Natural killer cell treated with Interleukin-12 subunit alpha and Interleukin-12 subunit beta and Interleukin-15 and Interleukin-18, amount 100 ng/mL, for 72 hours (primary cell): Measurements from ENCODE around the gene PHF21B. TPM values are rescaled to one million over a fixed set of nuclear protein-coding genes. Genes with fewer than 3 reads are reported as not detected.

Experiments
- ATAC-seq, 2 donors: fragments of 150-1000 bp; cut with Tn5 transposase in 1 of 2; sonication (Bioruptor Pico), chemical (Tn5 transposase) in 1 of 2; 2 replicates each; pipeline ENCODE4 v1.10.0; 2021
- DNase-seq: peaks from one replicate; pipeline ENCODE4 v3.0.0; 2022; ENCODE audit warnings: low spot score
- H3K27ac Mint-ChIP-seq, 2 donors: 1 replicate in 1 of 2; 2 replicates in 1 of 2; pipeline ENCODE4 v1.8.0; 2022; ENCODE audit warnings: mixed read lengths in 2 of 2, mild to moderate bottlenecking in 1 of 2, moderate library complexity in 1 of 2
- H3K27me3 Mint-ChIP-seq, 2 donors: 1 replicate in 1 of 2; 2 replicates in 1 of 2; pipeline ENCODE4 v1.8.0; 2022; ENCODE audit warnings: mixed read lengths in 2 of 2
- H3K36me3 Mint-ChIP-seq: one replicate; pipeline ENCODE4 v1.8.0; 2022; ENCODE audit warnings: mixed read lengths
- H3K4me1 Mint-ChIP-seq, 2 donors: 1 replicate in 1 of 2; 2 replicates in 1 of 2; pipeline ENCODE4 v1.8.0; 2022; ENCODE audit warnings: low read depth in 2 of 2, mixed read lengths in 2 of 2, mild to moderate bottlenecking in 1 of 2
- H3K4me3 Mint-ChIP-seq: one replicate; pipeline ENCODE4 v1.8.0; 2022; ENCODE audit warnings: mixed read lengths
- H3K9me3 Mint-ChIP-seq: 2 replicates; pipeline ENCODE4 v1.8.0; 2022; ENCODE audit warnings: mixed read lengths
- total RNA-seq, 2 donors: library from RNA; stranded (reverse); gene quantifications; one replicate each; pipeline ENCODE4 v1.2.3, GENCODE V29; 2022

Gene PHF21B
- total RNA-seq, 2 donors from 2014 or later: 0.36 TPM; not detected in 1

DNA sequence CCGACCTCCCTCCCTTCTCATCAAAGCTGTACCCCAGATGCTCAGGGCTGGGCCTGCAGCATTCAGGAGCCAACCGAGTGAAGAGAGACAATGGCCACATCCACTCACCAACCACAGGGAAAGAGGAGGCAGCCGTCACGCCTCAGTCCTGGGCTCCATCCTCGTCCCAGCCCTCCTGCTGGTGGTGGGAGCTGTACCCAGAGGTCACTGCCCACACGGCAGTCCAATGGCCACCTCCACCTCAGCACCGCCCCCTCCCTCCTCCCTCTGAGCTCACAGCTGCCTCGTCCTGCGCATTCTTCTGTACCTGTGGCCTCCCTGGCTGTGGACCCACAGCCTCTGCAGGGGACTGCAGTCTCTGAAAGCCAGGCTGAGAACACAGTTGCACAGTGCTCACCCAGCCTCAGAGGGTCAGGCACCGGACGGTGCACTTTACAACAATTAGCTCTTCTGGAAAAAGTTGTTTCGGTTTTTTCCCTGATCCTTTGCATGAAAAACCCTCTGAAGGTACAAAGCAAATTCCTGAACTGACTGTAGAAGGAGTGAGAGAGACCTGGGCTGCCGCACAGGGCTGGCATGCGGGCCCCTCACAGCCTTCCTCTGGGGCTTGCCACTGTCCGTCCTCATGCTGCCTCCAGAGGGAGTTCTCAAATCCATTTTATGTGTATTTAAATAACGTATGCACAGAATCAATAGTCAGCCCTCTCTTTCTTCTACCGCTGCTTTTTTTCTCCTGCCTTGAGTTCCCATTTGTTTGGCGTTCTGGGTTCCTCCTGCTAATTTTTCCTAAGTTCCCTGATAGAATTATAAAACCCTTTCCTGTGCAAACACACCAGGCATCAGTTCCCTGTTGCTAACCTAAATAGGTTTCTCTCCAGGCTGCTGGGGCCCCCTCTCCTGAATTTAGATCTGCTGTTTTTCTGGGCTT, 52.7 kb downstream of the PHF21B start:
- H3K4me3 Mint-ChIP-seq: no peak overlapping the region

GRCh38 chr22:44955102-44955501, 54.7 kb downstream of the PHF21B start:
- Mint-ChIP-seq H3K27ac (no peak overlapping the region), H3K4me3 (no peak overlapping the region), H3K36me3 (no peaks in the 10 kb centered on the region), H3K4me1 (peaks cover 0 to 6% of the 10 kb centered on the region in 2 donors), H3K27me3 (peaks cover 7 to 10% of the 10 kb centered on the region in 2 donors), H3K9me3 (no peaks in the 10 kb centered on the region)
- ATAC-seq (peak in 1 of 2 donors; percentile 26), DNase-seq (no peak)

More for the DNA sequence above, 52.7 kb downstream of the PHF21B start:
- peak in 1 of 2 donors; percentile 29 for ATAC-seq
- Mint-ChIP-seq H3K27me3 (peaks cover 7 to 13% of the 10 kb centered on the region in 2 donors), H3K4me1 (peaks cover 0 to 6% of the 10 kb centered on the region in 2 donors), H3K9me3 (no peaks in the 10 kb centered on the region), H3K27ac (no peak overlapping the region), H3K36me3 (no peaks in the 10 kb centered on the region)
- no peak for DNase-seq

- DNase-seq: no peak
- Mint-ChIP-seq H3K36me3 (no peaks in the 10 kb centered on the region), H3K27ac (no peak overlapping the region), H3K9me3 (no peaks in the 10 kb centered on the region), H3K4me1 (peaks cover 0 to 6% of the 10 kb centered on the region in 2 donors), H3K4me3 (no peak overlapping the region), H3K27me3 (peaks cover 2 to 10% of the 10 kb centered on the region in 2 donors)
- ATAC-seq: no peak
These were observed 55.7 kb downstream of the PHF21B start for GRCh38 chr22:44954149-44954548.

GRCh38 chr22:44952863-44953746, 56.7 kb downstream of the PHF21B start:
- Mint-ChIP-seq H3K36me3 (no peaks in the 10 kb centered on the region), H3K4me1 (peaks cover 0 to 6% of the 10 kb centered on the region in 2 donors), H3K27me3 (peaks cover 0 to 7% of the 10 kb centered on the region in 2 donors), H3K27ac (no peak overlapping the region), H3K9me3 (no peaks in the 10 kb centered on the region), H3K4me3 (no peak overlapping the region)
- ATAC-seq (no peak), DNase-seq (no peak)

DNA sequence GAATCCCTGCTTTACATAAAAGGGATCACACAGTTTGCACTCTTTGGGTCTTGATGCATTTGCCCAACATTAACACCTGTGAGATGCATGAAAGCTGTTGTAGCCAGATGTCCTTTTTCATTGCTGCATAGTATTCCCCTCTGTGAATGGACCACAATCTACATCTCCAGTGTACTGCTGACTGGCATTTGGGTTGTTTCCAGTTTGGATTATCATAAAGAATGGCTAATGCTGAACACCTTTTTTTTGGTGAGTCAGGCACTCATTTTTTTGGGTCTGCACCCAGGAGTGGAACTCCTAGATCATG, 58.3 kb downstream of the PHF21B start:
- H3K9me3 Mint-ChIP-seq: no peaks in the 10 kb centered on the region
- ATAC-seq (no peak), DNase-seq (no peak)
- H3K4me3 Mint-ChIP-seq: no peak overlapping the region
- peaks cover 0 to 6% of the 10 kb centered on the region in 2 donors for H3K4me1 Mint-ChIP-seq
- H3K27ac Mint-ChIP-seq: no peak overlapping the region
- H3K27me3 Mint-ChIP-seq: peaks cover 0 to 6% of the 10 kb centered on the region in 2 donors
- H3K36me3 Mint-ChIP-seq: no peaks in the 10 kb centered on the region

- no peak overlapping the region for H3K27ac Mint-ChIP-seq
- H3K4me3 Mint-ChIP-seq: no peak overlapping the region
- peaks cover 0 to 6% of the 10 kb centered on the region in 2 donors for H3K4me1 Mint-ChIP-seq
- H3K9me3 Mint-ChIP-seq: no peaks in the 10 kb centered on the region
- DNase-seq (no peak), ATAC-seq (no peak)
- H3K36me3 Mint-ChIP-seq: no peaks in the 10 kb centered on the region
- H3K27me3 Mint-ChIP-seq: peaks cover 0 to 6% of the 10 kb centered on the region in 2 donors
These were observed 58.8 kb downstream of the PHF21B start for GRCh38 chr22:44950806-44951509.

DNA sequence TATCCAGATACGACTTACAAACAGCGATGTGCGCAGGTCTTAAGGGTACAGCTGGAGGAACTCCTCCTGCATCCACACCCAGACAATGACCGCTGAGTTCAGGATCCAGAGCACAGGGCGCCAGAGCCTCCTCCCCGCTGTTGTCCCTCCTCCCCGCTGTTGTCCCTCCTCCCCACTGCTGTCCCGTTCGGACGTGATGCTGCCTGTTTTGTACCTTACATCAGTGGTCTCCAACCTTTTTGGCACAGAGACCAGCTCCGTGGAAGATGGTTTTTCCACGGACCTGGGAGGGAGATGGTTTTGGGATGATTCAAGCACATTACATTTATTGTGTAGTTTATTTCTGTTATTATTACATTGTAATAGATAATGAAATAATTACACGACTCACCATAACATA, 62.0 kb downstream of the PHF21B start:
- DNase-seq (no peak), ATAC-seq (no peak)
- Mint-ChIP-seq H3K36me3 (no peaks in the 10 kb centered on the region), H3K9me3 (no peaks in the 10 kb centered on the region), H3K4me1 (no peaks in the 10 kb centered on the region), H3K4me3 (no peak overlapping the region), H3K27me3 (no peaks in the 10 kb centered on the region), H3K27ac (no peak overlapping the region)

DNA sequence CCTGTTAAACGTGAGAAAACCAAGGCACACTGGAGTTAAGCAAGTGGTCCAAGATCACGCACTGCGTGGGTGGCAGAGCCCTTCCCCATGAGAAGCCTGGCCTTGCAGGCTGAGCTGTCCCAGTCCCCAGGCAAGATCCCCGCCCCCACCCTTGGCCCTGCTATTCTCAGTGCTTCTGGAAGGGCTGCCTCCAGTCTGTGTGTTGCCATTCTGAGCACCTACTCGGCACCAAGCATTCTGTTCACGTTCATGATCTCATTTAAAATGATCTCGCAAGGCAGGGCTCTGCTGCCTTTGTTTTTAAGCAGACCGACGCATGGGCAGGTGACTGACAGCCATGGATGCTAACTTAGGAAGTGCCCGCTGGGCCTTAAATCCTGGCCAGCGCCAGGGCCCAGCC, 62.8 kb downstream of the PHF21B start:
- no peaks in the 10 kb centered on the region for H3K27me3 Mint-ChIP-seq
- H3K36me3 Mint-ChIP-seq: no peaks in the 10 kb centered on the region
- H3K27ac Mint-ChIP-seq: no peak overlapping the region
- no peaks in the 10 kb centered on the region for H3K4me1 Mint-ChIP-seq
- DNase-seq (no peak), ATAC-seq (no peak)
- H3K4me3 Mint-ChIP-seq: no peak overlapping the region
- H3K9me3 Mint-ChIP-seq: no peaks in the 10 kb centered on the region

DNA sequence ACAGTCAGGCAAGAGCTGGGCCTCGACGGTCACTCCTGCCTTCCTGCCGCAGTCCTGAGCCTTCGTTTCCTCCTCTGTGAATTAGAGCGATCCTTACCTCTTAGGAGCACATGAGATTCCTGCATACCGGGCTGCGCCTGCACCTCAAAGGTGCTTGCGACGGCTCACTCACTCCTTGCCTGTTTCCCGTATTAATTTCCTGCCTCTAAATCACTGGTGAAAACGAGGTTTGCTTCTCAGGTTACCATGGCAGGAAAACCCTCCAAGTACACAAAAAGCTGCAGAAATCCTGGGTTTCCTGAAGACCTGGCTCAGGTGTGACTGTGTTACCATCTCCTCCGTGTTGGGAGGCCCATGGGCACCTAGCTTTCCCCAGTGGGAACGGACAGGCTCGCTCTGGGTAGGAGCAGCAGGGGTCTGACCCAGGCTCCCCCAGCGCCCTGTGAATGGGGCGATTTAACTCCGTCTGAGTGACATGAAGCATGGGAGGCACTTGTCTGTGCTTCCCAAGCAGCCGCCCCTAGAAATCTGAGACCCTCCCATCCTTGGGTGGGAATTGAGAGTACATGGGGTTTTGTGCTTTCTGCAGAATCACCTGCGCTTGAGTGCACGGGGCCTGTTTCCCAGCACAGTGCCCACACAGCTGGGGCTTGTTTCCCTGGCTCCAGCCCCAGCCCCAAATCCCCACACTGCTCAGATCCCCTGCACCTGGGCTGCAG, 64.8 kb downstream of the PHF21B start:
- Mint-ChIP-seq H3K4me3 (no peak overlapping the region), H3K4me1 (no peaks in the 10 kb centered on the region), H3K9me3 (no peaks in the 10 kb centered on the region), H3K27ac (no peak overlapping the region), H3K36me3 (no peaks in the 10 kb centered on the region), H3K27me3 (no peaks in the 10 kb centered on the region)
- no peak for ATAC-seq
- no peak for DNase-seq

DNA sequence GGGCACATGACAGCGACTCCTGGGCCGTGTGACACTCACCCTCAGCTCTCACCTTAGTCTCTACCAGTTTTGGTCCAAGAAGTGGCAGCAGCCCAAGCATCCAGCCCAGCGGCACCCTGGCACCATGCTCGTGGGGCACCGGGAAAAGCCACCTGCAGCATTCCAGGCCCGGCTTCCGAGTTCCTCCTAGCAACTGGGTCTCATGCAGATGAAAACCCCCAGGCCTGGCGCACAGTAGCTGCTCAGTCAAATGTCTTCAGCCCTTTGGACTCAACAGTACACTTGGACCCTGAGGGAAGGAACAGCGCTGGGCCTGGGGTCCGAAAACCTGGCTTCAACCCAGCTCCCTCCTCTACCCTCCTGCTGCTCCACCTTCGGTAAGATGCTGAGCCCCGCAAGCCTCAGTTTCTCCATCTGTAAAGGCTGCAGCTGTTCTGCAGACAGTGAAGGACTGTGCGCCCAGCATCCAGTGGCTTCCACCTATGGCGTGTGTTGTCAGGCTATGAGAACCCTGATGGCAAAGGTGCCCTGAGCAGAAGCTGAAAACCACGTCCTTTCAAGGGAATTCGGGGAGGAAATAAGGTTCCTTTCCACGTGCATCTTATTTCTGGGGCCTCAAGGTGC, 66.0 kb downstream of the PHF21B start:
- Mint-ChIP-seq H3K27me3 (no peaks in the 10 kb centered on the region), H3K27ac (no peak overlapping the region), H3K4me3 (no peak overlapping the region), H3K4me1 (no peaks in the 10 kb centered on the region), H3K9me3 (no peaks in the 10 kb centered on the region), H3K36me3 (no peaks in the 10 kb centered on the region)
- no peak for ATAC-seq
- DNase-seq: no peak

DNA sequence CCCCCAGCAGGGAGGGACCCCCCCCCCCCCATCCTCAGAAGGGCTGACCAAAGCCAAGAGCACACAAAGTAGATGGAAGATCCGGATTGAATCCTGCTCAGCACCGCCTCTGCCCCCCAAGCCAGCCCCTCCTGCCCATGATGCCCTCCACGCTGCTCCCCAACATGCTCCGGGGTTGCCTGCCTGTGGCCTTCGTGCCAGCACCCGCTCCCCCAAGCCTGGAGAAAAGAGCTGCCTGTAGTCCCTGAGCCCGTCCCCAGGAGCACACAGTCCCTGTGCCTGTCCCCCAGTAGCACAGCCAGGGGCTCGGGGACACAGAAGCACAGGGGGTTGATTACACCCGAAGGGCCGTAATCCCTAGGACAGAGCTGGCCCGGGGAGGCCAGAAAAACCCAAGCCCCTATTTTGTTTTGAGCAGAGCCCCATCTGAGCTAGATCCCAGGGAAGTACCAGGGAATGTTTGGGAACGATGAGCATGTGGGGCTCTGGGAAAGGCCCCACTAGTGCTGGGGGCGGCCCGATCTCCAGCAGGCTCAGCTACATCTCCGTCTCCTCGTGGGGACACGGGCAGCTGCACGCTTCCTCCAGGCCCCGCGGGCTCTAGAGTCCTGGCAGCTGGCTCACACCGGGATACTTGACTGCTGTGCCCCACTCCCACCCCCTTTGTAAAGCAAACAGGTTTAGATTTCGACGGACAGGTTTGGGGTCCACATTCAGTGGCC, 66.7 kb downstream of the PHF21B start:
- H3K27me3 Mint-ChIP-seq: no peaks in the 10 kb centered on the region
- H3K36me3 Mint-ChIP-seq: no peaks in the 10 kb centered on the region
- H3K27ac Mint-ChIP-seq: no peak overlapping the region
- H3K4me3 Mint-ChIP-seq: no peak overlapping the region
- DNase-seq: no peak
- no peak for ATAC-seq
- H3K4me1 Mint-ChIP-seq: no peaks in the 10 kb centered on the region
- H3K9me3 Mint-ChIP-seq: no peaks in the 10 kb centered on the region

- Mint-ChIP-seq H3K27ac (no peak overlapping the region), H3K36me3 (no peaks in the 10 kb centered on the region), H3K4me1 (no peaks in the 10 kb centered on the region), H3K9me3 (no peaks in the 10 kb centered on the region), H3K27me3 (no peaks in the 10 kb centered on the region), H3K4me3 (no peak overlapping the region)
- ATAC-seq: no peak
- DNase-seq: no peak
These were observed 67.7 kb downstream of the PHF21B start for GRCh38 chr22:44942056-44942455.
